PC-9 (cell line): ENCODE data around the gene PHF23. TPM values are rescaled to one million over a fixed set of nuclear protein-coding genes. Genes with fewer than 3 reads are reported as not detected.
A peak's percentile ranks its signal among the peaks of the same experiment; 100 is the strongest.

ENCODE experiments used
- BruUV-seq: library from RNA; stranded (reverse); fragments of 400-500 nt; replicated peaks from 2 replicates; lab custom pipeline; 2021; lab: Mats Ljungman, UMichigan
- CTCF ChIA-PET: fragments of 300-600 bp; sonication (Branson Sonifier 250); formaldehyde crosslinking; loops from one replicate; lab custom pipeline; 2022; ENCODE audit warnings: antibody characterized with exemption; lab: Charles Lee
- POLR2A ChIA-PET: fragments of 300-600 bp; sonication (Branson Sonifier 250); formaldehyde crosslinking; loops from one replicate; lab custom pipeline; 2022; ENCODE audit warnings: antibody characterized with exemption; ENCODE audit not compliant: unreplicated experiment; lab: Charles Lee
- DNase-seq, 2 experiments: peaks; one replicate each; pipeline versions ENCODE4 v3.0.0 to v3.0.0-alpha.2; 2015 to 2022; ENCODE audit warnings: mixed read lengths in 1 of 2
- H2AFZ ChIP-seq: fragments of 200-600 bp; sonication (generic); 2 replicates; pipeline ENCODE4 v1.8.1; 2017; ENCODE audit warnings: antibody characterized with exemption
- H3F3A ChIP-seq: fragments of 200-600 bp; sonication (generic); 2 replicates; pipeline ENCODE4 v1.8.1; 2017; ENCODE audit warnings: antibody characterized with exemption, mild to moderate bottlenecking, low read depth; ENCODE audit not compliant: insufficient read depth
- H3K27ac ChIP-seq: fragments of 200-600 bp; sonication (generic); 2 replicates; pipeline ENCODE4 v1.6.1; 2016; ENCODE audit warnings: mixed run types
- H3K27me3 ChIP-seq: fragments of 200-600 bp; sonication (generic); 2 replicates; pipeline ENCODE4 v1.6.1; 2016; ENCODE audit warnings: low read depth, mixed run types; ENCODE audit not compliant: insufficient read depth
- H3K36me3 ChIP-seq: fragments of 200-600 bp; sonication (generic); 2 replicates; pipeline ENCODE4 v1.6.1; 2016; ENCODE audit warnings: low read depth, mixed run types
- H3K4me1 ChIP-seq: fragments of 200-600 bp; sonication (generic); replicated peaks from 2 replicates; pipeline ENCODE4 v1.6.1; 2016; ENCODE audit warnings: mixed run types; ENCODE audit not compliant: insufficient read depth
- H3K4me2 ChIP-seq: fragments of 200-600 bp; sonication (generic); 2 replicates; pipeline ENCODE4 v1.6.1; 2017; ENCODE audit warnings: mixed run types
- H3K4me3 ChIP-seq: fragments of 200-600 bp; sonication (generic); 2 replicates; pipeline ENCODE4 v1.6.1; 2016; ENCODE audit warnings: mixed run types
- H3K79me2 ChIP-seq: fragments of 200-600 bp; sonication (generic); 2 replicates; pipeline ENCODE4 v1.6.1; 2017; ENCODE audit warnings: low read depth, mixed run types
- H3K9me2 ChIP-seq: fragments of 200-600 bp; sonication (generic); 2 replicates; pipeline ENCODE4 v1.8.1; 2017; ENCODE audit warnings: mild to moderate bottlenecking; ENCODE audit not compliant: insufficient read depth
- H3K9me3 ChIP-seq: fragments of 200-600 bp; sonication (generic); 2 replicates; pipeline ENCODE4 v1.8.1; 2016; ENCODE audit warnings: low read depth; ENCODE audit not compliant: insufficient read depth
- H4K20me1 ChIP-seq: fragments of 200-600 bp; sonication (generic); 2 replicates; pipeline ENCODE4 v1.8.1; 2017; ENCODE audit not compliant: insufficient read depth
- EZH2 ChIP-seq: fragments of 200-600 bp; sonication (generic); IDR thresholded peaks from 2 replicates; pipeline ENCODE4 v1.8.0; 2017; ENCODE audit warnings: antibody characterized with exemption, low read depth
- intact Hi-C: fragments of 100-400 bp; cut with micrococcal nuclease; formaldehyde crosslinking; loops from one replicate; pipeline ENCODE4 v1.10.0; 2022; ENCODE audit not compliant: unreplicated experiment
- total RNA-seq: library from RNA; stranded (reverse); gene quantifications from 2 replicates; pipeline ENCODE4 v1.2.3, GENCODE V29; 2021
- TF ChIP-seq, protein P1 (sequence below): fragments of 200-600 bp; sonication (generic); conservative IDR thresholded peaks from 2 replicates; pipeline ENCODE4 v1.6.1; 2017; ENCODE audit warnings: mixed run types, antibody characterized with exemption, mild to moderate bottlenecking, moderate library complexity

Gene PHF23
- total RNA-seq, 1 experiment from 2014 or later, result 64.5 TPM

DNA sequence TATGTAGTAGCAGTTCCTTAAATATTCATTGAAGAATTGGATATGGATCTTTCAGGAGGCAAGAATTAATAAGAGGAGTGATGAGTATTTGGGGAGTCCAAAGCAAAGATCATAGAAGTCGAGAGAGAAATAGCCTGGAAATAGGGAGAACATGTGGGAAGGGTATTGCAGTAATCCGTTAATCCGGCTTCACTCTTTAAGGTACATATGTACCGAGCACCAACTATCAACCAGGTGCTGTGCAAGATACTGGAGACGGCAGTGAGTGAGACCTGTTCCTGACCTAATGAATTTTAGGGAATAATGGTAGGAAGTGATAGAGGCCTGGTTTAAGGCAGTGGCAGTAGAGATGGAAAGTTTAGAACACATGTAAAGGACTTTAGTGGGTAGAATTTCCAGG lies 13.8 kb upstream of the PHF23 start:
- no TSS peak for BruUV-seq
- no peak for TF ChIP-seq EZH2
- TF ChIP-seq, protein P1, sequence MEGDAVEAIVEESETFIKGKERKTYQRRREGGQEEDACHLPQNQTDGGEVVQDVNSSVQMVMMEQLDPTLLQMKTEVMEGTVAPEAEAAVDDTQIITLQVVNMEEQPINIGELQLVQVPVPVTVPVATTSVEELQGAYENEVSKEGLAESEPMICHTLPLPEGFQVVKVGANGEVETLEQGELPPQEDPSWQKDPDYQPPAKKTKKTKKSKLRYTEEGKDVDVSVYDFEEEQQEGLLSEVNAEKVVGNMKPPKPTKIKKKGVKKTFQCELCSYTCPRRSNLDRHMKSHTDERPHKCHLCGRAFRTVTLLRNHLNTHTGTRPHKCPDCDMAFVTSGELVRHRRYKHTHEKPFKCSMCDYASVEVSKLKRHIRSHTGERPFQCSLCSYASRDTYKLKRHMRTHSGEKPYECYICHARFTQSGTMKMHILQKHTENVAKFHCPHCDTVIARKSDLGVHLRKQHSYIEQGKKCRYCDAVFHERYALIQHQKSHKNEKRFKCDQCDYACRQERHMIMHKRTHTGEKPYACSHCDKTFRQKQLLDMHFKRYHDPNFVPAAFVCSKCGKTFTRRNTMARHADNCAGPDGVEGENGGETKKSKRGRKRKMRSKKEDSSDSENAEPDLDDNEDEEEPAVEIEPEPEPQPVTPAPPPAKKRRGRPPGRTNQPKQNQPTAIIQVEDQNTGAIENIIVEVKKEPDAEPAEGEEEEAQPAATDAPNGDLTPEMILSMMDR, result no peak
- intact Hi-C loops, result loop anchor here (2.0 kb wide), 1 partner anchor 14 kb away; the partner anchor contains the start of gene PHF23

DNA sequence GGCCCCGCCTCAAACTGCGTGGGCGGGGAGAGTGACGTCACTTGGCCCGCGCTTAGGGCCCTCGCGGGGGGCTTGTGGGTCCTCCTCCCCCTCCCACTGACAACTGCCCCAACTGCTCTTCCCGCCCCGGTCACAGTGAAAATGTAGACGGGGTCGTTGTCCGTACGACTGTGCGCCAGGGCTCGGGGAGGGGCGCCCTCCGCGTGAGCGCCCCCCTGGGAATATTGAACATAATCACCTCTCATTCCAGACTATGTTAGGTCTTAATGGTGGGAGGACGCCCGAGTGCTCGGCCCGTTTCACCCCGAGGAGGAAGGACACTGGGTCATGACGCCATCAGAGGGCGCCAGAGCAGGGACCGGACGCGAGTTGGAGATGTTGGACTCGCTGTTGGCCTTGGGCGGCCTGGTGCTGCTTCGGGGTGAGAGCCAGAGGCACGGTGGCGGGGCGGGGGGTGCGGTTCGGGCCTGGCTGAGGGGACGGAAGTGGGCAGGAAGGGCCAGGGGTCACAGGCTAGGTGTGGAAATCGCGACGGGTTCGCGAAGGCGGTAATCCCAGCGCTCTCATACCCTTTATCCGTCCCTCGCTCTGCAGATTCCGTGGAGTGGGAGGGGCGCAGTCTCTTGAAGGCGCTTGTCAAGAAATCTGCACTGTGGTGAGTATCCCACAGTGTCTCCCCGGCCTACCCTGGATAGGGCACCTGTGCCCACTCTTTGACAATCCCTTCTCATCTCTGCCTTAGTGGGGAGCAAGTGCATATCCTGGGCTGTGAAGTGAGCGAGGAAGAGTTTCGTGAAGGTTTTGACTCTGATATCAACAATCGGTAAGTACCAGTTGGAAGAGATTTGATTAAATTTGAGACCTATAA lies 13.2 kb upstream of the PHF23 start, which contains the start of gene ELP5:
TSS of gene ELP5 (plus strand) at position 40 of the 868 bp plus-strand sequence. CDS start at position 376, 336 bp downstream.
- Histone ChIP-seq H3K27ac (peak within 1 kb of the TSS; percentile 89), H4K20me1 (peaks cover 5% of the 10 kb centered on the region; the same call in 1 of the 2 replicates), H3K27me3 (no peaks in the 10 kb centered on the region), H3K4me2 (peak within 1 kb of the TSS; percentile 90), H3F3A (peaks cover 47% of the 10 kb centered on the region), H3K4me1 (peaks cover 28% of the 10 kb centered on the region), H2AFZ (peak within 1 kb of the TSS; percentile 75), H3K9me2 (no peaks in the 10 kb centered on the region), H3K79me2 (peaks cover 73% of the 10 kb centered on the region), H3K36me3 (peaks cover 13% of the 10 kb centered on the region), H3K9me3 (no peaks in the 10 kb centered on the region), H3K4me3 (peak within 1 kb of the TSS; percentile 72)
- BruUV-seq, result TSS peak; percentile 53
- TF ChIP-seq, protein P1, result peak; percentile 31; the same call in 1 of the 2 replicates
- TF ChIP-seq EZH2, result no peak
- POLR2A ChIA-PET, result no interaction called here
- CTCF ChIA-PET, result no interaction called here
- peak; percentile 89 to 95 for DNase-seq
- intact Hi-C loops, result loop anchor here (1.0 to 2.0 kb wide), 2 partner anchors 10 to 14 kb away; partner anchors contain the start of genes CLDN7 and PHF23

More for the DNA sequence above, 13.8 kb upstream of the PHF23 start:
- no peaks in the 10 kb centered on the region for H3K9me2 ChIP-seq
- H3F3A ChIP-seq, result peaks cover 54% of the 10 kb centered on the region
- peaks cover 18% of the 10 kb centered on the region for H3K36me3 ChIP-seq
- no peak for DNase-seq
- ChIA-PET CTCF (no interaction called here), POLR2A (no interaction called here)
- peaks cover 73% of the 10 kb centered on the region for H3K79me2 ChIP-seq
- H2AFZ ChIP-seq, result no peak overlapping the region
- no peaks in the 10 kb centered on the region for H3K9me3 ChIP-seq
- H3K27ac ChIP-seq, result peak overlapping the region; percentile 89
- H4K20me1 ChIP-seq, result no peaks in the 10 kb centered on the region
- H3K4me1 ChIP-seq, result peaks cover 28% of the 10 kb centered on the region
- peak overlapping the region; percentile 84 for H3K4me2 ChIP-seq
- no peaks in the 10 kb centered on the region for H3K27me3 ChIP-seq
- peak overlapping the region; percentile 72 for H3K4me3 ChIP-seq

DNA sequence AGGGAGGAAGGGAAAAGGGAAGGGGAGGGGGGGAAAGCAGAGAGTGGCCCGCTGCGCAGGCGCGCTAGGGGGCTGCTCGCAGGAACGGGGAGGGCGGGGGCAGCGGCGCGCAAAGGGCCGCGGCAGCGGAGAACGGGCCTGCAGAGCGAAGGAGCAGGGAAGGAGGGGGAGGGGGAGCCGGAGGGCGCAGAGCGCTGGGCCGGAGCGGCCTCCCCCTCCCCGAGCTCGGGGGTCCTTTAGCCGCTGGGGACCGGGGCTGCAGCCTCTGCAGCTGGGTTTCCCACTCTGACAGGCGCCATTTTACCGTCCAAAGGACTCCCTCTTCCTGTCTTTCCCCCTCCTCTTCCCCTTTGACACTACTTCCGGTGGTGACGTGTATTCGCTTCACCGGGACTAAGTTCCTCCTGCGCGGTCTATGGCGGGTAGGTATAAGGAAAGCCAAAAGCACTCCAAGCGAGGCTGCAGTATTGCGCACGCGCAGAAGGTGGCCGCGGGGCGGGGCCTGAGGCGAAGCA lies 12.5 kb upstream of the PHF23 start, which contains the start of gene CTDNEP1:
TSS of gene CTDNEP1 (minus strand) at position 74 of the 515 bp plus-strand sequence. CDS start 438 bp downstream, outside the sequence.
- Histone ChIP-seq H3K36me3 (peaks cover 15% of the 10 kb centered on the region), H2AFZ (peak within 1 kb of the TSS; percentile 75), H3K27me3 (no peaks in the 10 kb centered on the region), H3K9me3 (no peaks in the 10 kb centered on the region), H3K79me2 (peaks cover 76% of the 10 kb centered on the region), H3K4me1 (peaks cover 28% of the 10 kb centered on the region), H4K20me1 (peaks cover 6% of the 10 kb centered on the region; the same call in 1 of the 2 replicates), H3K27ac (peak within 1 kb of the TSS; percentile 89), H3K4me3 (peak within 1 kb of the TSS; percentile 72), H3K9me2 (no peaks in the 10 kb centered on the region), H3K4me2 (peak within 1 kb of the TSS; percentile 90), H3F3A (peaks cover 45% of the 10 kb centered on the region)
- CTCF ChIA-PET, result interaction anchor here (0.5 to 0.6 kb wide), 2 partner anchors 11 to 434 kb away, joined by 3 read pairs; no protein-coding TSS in a partner anchor
- POLR2A ChIA-PET, result interaction anchor here (0.5 to 0.6 kb wide), 3 partner anchors 46 to 337 kb away, joined by 4 to 10 read pairs (median 4); partner anchors contain the start of gene TMEM256
- peak; percentile 97 to 99 for DNase-seq
- TF ChIP-seq EZH2, result no peak
- TF ChIP-seq, protein P1, result no peak
- intact Hi-C loops, result loop anchor here (1.0 to 2.0 kb wide), 2 partner anchors 11 to 13 kb away; partner anchors contain the start of genes CLDN7 and PHF23
- BruUV-seq, result no TSS peak
